HEK293 (cell line): ENCODE data around the gene IFI6.

Experiments used
- INSM2 ChIP-seq: fragments of 450-650 bp; formaldehyde crosslinking; IDR thresholded peaks from 2 replicates; pipeline ENCODE4 v1.5.1; 2016; ENCODE audit warnings: missing biosample characterization, missing genetic modification characterization
- ZNF18 ChIP-seq: fragments of 450-650 bp; formaldehyde crosslinking; IDR thresholded peaks from 2 replicates; pipeline ENCODE4 v1.5.1; 2016; ENCODE audit warnings: missing biosample characterization, missing genetic modification characterization
- TF ChIP-seq, protein P1 (sequence below): fragments of 450-650 bp; formaldehyde crosslinking; IDR thresholded peaks from 2 replicates; pipeline ENCODE4 v1.5.1; 2016; ENCODE audit warnings: missing biosample characterization, missing genetic modification characterization
- TF ChIP-seq, protein P2 (sequence below): fragments of 450-650 bp; formaldehyde crosslinking; IDR thresholded peaks from 2 replicates; pipeline ENCODE4 v1.5.1; 2016; ENCODE audit warnings: missing biosample characterization, missing genetic modification characterization

- TF ChIP-seq, protein P1, sequence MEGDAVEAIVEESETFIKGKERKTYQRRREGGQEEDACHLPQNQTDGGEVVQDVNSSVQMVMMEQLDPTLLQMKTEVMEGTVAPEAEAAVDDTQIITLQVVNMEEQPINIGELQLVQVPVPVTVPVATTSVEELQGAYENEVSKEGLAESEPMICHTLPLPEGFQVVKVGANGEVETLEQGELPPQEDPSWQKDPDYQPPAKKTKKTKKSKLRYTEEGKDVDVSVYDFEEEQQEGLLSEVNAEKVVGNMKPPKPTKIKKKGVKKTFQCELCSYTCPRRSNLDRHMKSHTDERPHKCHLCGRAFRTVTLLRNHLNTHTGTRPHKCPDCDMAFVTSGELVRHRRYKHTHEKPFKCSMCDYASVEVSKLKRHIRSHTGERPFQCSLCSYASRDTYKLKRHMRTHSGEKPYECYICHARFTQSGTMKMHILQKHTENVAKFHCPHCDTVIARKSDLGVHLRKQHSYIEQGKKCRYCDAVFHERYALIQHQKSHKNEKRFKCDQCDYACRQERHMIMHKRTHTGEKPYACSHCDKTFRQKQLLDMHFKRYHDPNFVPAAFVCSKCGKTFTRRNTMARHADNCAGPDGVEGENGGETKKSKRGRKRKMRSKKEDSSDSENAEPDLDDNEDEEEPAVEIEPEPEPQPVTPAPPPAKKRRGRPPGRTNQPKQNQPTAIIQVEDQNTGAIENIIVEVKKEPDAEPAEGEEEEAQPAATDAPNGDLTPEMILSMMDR (tag by site-specific recombination) = no peak
- TF ChIP-seq, protein P2, sequence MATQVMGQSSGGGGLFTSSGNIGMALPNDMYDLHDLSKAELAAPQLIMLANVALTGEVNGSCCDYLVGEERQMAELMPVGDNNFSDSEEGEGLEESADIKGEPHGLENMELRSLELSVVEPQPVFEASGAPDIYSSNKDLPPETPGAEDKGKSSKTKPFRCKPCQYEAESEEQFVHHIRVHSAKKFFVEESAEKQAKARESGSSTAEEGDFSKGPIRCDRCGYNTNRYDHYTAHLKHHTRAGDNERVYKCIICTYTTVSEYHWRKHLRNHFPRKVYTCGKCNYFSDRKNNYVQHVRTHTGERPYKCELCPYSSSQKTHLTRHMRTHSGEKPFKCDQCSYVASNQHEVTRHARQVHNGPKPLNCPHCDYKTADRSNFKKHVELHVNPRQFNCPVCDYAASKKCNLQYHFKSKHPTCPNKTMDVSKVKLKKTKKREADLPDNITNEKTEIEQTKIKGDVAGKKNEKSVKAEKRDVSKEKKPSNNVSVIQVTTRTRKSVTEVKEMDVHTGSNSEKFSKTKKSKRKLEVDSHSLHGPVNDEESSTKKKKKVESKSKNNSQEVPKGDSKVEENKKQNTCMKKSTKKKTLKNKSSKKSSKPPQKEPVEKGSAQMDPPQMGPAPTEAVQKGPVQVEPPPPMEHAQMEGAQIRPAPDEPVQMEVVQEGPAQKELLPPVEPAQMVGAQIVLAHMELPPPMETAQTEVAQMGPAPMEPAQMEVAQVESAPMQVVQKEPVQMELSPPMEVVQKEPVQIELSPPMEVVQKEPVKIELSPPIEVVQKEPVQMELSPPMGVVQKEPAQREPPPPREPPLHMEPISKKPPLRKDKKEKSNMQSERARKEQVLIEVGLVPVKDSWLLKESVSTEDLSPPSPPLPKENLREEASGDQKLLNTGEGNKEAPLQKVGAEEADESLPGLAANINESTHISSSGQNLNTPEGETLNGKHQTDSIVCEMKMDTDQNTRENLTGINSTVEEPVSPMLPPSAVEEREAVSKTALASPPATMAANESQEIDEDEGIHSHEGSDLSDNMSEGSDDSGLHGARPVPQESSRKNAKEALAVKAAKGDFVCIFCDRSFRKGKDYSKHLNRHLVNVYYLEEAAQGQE = no peak
- no peak for TF ChIP-seq ZNF18 (tag by site-specific recombination)
- no peak for TF ChIP-seq INSM2 (tag by site-specific recombination)
Observed at GRCh38 chr1:27676410-27676809, 4.4 kb upstream of the IFI6 start.
